ENCODE results near the gene NIM1K.

GRCh38 chr5:43195670-43196265 is 3.7 kb downstream of the NIM1K start:
- TF ChIP-seq CTCF (IDR thresholded peaks at IDR 0.05; ENCODE audit: insufficient read depth, low read length) (no peak), POLR2AphosphoS5 (IDR thresholded peaks at IDR 0.05; ENCODE audit: low read depth) (no peak), REST (IDR thresholded peaks at IDR 0.05; ENCODE audit: insufficient replicate concordance, low read depth) (no peak), SPI1 (IDR thresholded peaks at IDR 0.05; ENCODE audit: borderline replicate concordance, low read depth) (no peak), GABPA (IDR thresholded peaks at IDR 0.05; ENCODE audit: low read depth) (no peak)

All from HL-60 (cell line).